Erythroblast (primary cell): ENCODE measurements around the gene DTHD1.

Experiments
- GATA1 ChIP-seq: IDR thresholded peaks from 2 replicates; pipeline ENCODE4 v1.6.1; 2011; ENCODE audit warnings: low read depth, mild to moderate bottlenecking, control low read depth, low read length, moderate library complexity
- POLR2A ChIP-seq: IDR thresholded peaks from 2 replicates; pipeline ENCODE4 v1.6.1; 2011; ENCODE audit warnings: mild to moderate bottlenecking, low read length

GRCh38 chr4:36249610-36250009, 31.8 kb upstream of the DTHD1 start:
- no peak for TF ChIP-seq POLR2A
- no peak for TF ChIP-seq GATA1
